ENCODE results near the gene LRRC9.
"Not testable (repeated sequence)": the region's sequence is repeated elsewhere in the genome, so short reads cannot be mapped to it uniquely, and the experiment has no call there.

- TF ChIP-seq CTCF, EP300 (IDR thresholded peaks at IDR 0.05): not testable (repeated sequence)
These were observed 22.4 kb downstream of the LRRC9 start for GRCh38 chr14:59942296-59942862.

Measured in upper lobe of left lung (tissue), 4 donors.